Astrocyte of the spinal cord (primary cell): ENCODE data around the gene RIMBP2.

Source experiments
- DNase-seq: peaks from one replicate; pipeline ENCODE4 v3.0.0; 2011; ENCODE audit warnings: low read depth, low spot score
- H3K4me3 ChIP-seq: 2 replicates; pipeline ENCODE4 v1.5.1; 2011; ENCODE audit warnings: low read depth, mild to moderate bottlenecking, low read length, moderate library complexity
- in situ Hi-C: cut with HindIII; loops from 2 replicates; pipeline ENCODE4 v1.10.0; 2017; ENCODE audit warnings: low sequenced_read_pairs
- TF ChIP-seq, protein P1 (sequence below): IDR thresholded peaks from 2 replicates; pipeline ENCODE4 v1.5.1; 2012; ENCODE audit warnings: low read depth, mild to moderate bottlenecking, low read length, inconsistent platforms

The RIMBP2 gene

GRCh38 chr12:130494736-130495135 is 221.4 kb downstream of the RIMBP2 start:
- DNase-seq = no peak
- in situ Hi-C loops = no loop called here
- TF ChIP-seq, protein P1, sequence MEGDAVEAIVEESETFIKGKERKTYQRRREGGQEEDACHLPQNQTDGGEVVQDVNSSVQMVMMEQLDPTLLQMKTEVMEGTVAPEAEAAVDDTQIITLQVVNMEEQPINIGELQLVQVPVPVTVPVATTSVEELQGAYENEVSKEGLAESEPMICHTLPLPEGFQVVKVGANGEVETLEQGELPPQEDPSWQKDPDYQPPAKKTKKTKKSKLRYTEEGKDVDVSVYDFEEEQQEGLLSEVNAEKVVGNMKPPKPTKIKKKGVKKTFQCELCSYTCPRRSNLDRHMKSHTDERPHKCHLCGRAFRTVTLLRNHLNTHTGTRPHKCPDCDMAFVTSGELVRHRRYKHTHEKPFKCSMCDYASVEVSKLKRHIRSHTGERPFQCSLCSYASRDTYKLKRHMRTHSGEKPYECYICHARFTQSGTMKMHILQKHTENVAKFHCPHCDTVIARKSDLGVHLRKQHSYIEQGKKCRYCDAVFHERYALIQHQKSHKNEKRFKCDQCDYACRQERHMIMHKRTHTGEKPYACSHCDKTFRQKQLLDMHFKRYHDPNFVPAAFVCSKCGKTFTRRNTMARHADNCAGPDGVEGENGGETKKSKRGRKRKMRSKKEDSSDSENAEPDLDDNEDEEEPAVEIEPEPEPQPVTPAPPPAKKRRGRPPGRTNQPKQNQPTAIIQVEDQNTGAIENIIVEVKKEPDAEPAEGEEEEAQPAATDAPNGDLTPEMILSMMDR = no peak
- no peak overlapping the region for H3K4me3 ChIP-seq

DNA sequence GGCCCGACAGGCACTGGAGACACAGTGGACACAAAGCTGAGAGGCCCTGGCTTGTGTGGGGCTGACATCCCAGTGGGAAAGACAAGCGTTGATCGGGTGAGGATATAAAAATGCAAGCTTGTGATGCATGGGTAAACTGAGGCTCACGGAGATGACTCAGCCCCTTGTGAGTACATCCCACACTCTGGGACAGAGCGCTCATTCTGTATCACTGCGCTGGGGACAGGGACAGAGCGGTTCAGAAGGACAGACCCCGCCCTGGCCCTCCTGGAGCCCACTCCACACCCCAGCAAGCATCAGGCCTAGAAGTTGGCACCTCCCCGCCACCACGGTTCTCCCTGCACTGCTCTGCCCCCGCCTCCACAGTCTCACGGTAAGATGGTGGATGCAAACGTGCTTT is 222.1 kb downstream of the RIMBP2 start:
- TF ChIP-seq, protein P1 = no peak

GRCh38 chr12:130491421-130492357 is 224.4 kb downstream of the RIMBP2 start:
- in situ Hi-C loops = no loop called here
- DNase-seq = no peak
- H3K4me3 ChIP-seq = no peak overlapping the region
- TF ChIP-seq, protein P1 = no peak

More for the DNA sequence above, 222.1 kb downstream of the RIMBP2 start:
- H3K4me3 ChIP-seq = no peak overlapping the region
- in situ Hi-C loops = no loop called here
- DNase-seq = no peak

DNA sequence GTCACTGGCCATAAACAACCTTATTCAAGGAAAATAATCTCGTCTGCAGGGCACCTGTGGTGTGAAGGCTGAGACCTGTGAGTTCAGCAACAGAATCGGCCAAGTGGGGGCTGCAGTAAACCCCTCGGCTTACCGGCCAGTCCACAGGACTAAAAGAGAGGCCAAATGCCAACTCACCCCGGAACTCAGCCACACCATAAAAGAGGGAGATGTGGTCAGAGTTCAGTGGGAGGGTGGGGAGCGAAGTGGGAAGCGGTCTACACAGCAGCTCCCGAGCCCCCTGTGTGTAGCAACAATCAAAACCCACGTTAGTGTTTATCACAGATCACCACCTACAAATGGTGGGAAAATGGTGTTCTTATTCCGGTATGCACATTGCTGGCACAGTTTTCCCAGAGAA is 225.4 kb downstream of the RIMBP2 start:
- H3K4me3 ChIP-seq = no peak overlapping the region
- TF ChIP-seq, protein P1 = no peak
- in situ Hi-C loops = no loop called here
- DNase-seq = no peak

DNA sequence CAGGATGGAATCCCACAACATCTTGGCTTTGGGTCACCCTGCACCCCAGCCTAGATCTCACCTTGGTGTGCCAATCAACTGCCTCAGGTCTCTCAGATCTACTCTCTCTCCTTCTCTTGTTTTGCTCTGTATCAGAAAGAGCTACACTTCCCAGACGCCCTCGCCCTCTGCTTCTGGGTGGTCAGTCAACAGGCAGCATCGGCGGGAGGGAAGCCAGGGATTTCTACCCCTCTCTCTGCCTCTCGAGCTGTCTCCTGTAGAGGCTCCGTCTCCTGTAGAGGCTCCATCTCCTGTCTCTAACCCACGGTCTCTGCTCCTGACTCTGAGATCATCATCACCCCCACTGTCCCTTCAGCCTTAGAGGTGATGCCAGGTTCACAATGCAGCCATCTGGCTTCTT is 226.8 kb downstream of the RIMBP2 start:
- no peak for DNase-seq
- in situ Hi-C loops = no loop called here
- TF ChIP-seq, protein P1 = no peak
- no peak overlapping the region for H3K4me3 ChIP-seq

GRCh38 chr12:130488358-130488710 is 227.8 kb downstream of the RIMBP2 start:
- H3K4me3 ChIP-seq = no peak overlapping the region
- no peak for DNase-seq
- in situ Hi-C loops = no loop called here
- TF ChIP-seq, protein P1 = no peak
